C4-2B (cell line): ENCODE data around the gene MRGPRE.

Source experiments
- CTCF ChIP-seq: fragments of 450-650 bp; conservative IDR thresholded peaks from 2 replicates; pipeline ENCODE4 v1.5.1; 2017; ENCODE audit warnings: mild to moderate bottlenecking
- ZFX ChIP-seq: fragments of 450-650 bp; IDR thresholded peaks from 2 replicates; pipeline ENCODE4 v1.6.1; 2017

GRCh38 chr11:3225159-3225758 is 7.0 kb downstream of the MRGPRE start:
- no peak for TF ChIP-seq CTCF
- no peak for TF ChIP-seq ZFX
